SK-N-SH (cell line): ENCODE data around the gene SORL1. TPM values are rescaled to one million over a fixed set of nuclear protein-coding genes. Genes with fewer than 3 reads are reported as not detected.

Experiments
- CTCF ChIA-PET: fragments of 300-600, 350-600 bp; formaldehyde crosslinking; extraction: SDS; loops from one replicate; lab custom pipeline; 2021; lab: Yijun Ruan, JAX
- POLR2A ChIA-PET: fragments of 350-600 bp; sonication (Branson Sonifier 250); formaldehyde crosslinking; extraction: SDS; loops from one replicate; lab custom pipeline; 2020; ENCODE audit warnings: antibody characterized with exemption, inconsistent platforms; lab: Yijun Ruan, JAX
- DNase-seq: peaks from one replicate; pipeline ENCODE4 v3.0.0; 2012
- H2AFZ ChIP-seq: fragments of 200-600 bp; sonication (generic); 2 replicates; pipeline ENCODE4 v1.8.1; 2016; ENCODE audit warnings: antibody characterized with exemption, mild to moderate bottlenecking, low read depth
- H3F3A ChIP-seq: fragments of 200-600 bp; sonication (generic); replicated peaks from 2 replicates; pipeline ENCODE3; 2016; ENCODE audit warnings: antibody characterized with exemption, mild to moderate bottlenecking; ENCODE audit not compliant: insufficient read depth
- H3K27ac ChIP-seq, 2 experiments: fragments of 200-500 bp in 1 of 2; fragments of 200-600 bp in 1 of 2; sonication (Bioruptor generic) in 1 of 2; sonication (generic), shearing (Covaris generic) in 1 of 2; 2 replicates each; pipeline versions ENCODE4 v1.5.1 to v1.6.1; 2014 to 2016; ENCODE audit warnings: low read depth in 2 of 2, inconsistent platforms in 1 of 2, low read length in 1 of 2, mild to moderate bottlenecking in 1 of 2, mixed read lengths in 1 of 2
- H3K27me3 ChIP-seq: fragments of 200-600 bp; sonication (generic), shearing (Covaris generic); 2 replicates; pipeline ENCODE4 v1.6.1; 2016; ENCODE audit warnings: mixed run types; ENCODE audit not compliant: insufficient read depth
- H3K36me3 ChIP-seq, 2 experiments: fragments of 200-500 bp in 1 of 2; fragments of 200-600 bp in 1 of 2; sonication (Bioruptor generic) in 1 of 2; sonication (generic) in 1 of 2; replicated peaks in 1 of 2; 2 replicates each; pipeline versions ENCODE3 to v1.5.1; 2014 to 2016; ENCODE audit warnings: low read length in 1 of 2, mild to moderate bottlenecking in 1 of 2; ENCODE audit not compliant: insufficient read depth in 2 of 2, control insufficient read depth in 1 of 2
- H3K4me1 ChIP-seq, 2 experiments: fragments of 200-500 bp in 1 of 2; fragments of 200-600 bp in 1 of 2; sonication (Bioruptor generic) in 1 of 2; sonication (generic), shearing (Covaris generic) in 1 of 2; 2 replicates each; pipeline versions ENCODE4 v1.5.1 to v1.6.1; 2014 to 2016; ENCODE audit warnings: low read depth in 1 of 2, low read length in 1 of 2, mixed run types in 1 of 2; ENCODE audit not compliant: insufficient read depth in 2 of 2, control insufficient read depth in 1 of 2
- H3K4me2 ChIP-seq: fragments of 200-600 bp; sonication (generic), shearing (Covaris generic); 2 replicates; pipeline ENCODE4 v1.6.1; 2017; ENCODE audit warnings: mixed run types
- H3K4me3 ChIP-seq, 2 experiments: fragments of 200-500 bp in 1 of 2; fragments of 200-600 bp in 1 of 2; sonication (Bioruptor generic) in 1 of 2; sonication (generic), shearing (Covaris generic) in 1 of 2; 2 replicates each; pipeline versions ENCODE4 v1.5.1 to v1.8.1; 2014 to 2016; ENCODE audit warnings: low read depth in 2 of 2, inconsistent platforms in 1 of 2, low read length in 1 of 2, mild to moderate bottlenecking in 1 of 2, mixed read lengths in 1 of 2, moderate library complexity in 1 of 2
- H3K79me2 ChIP-seq: fragments of 200-600 bp; sonication (generic); 2 replicates; pipeline ENCODE4 v1.8.1; 2017; ENCODE audit warnings: mild to moderate bottlenecking; ENCODE audit not compliant: insufficient read depth
- H3K9ac ChIP-seq: fragments of 200-600 bp; sonication (generic); 2 replicates; pipeline ENCODE4 v1.6.1; 2017; ENCODE audit warnings: mixed run types
- H3K9me2 ChIP-seq: fragments of 200-600 bp; sonication (generic); 2 replicates; pipeline ENCODE4 v1.6.1; 2017; ENCODE audit warnings: mixed run types
- H3K9me3 ChIP-seq: fragments of 200-600 bp; sonication (generic); 2 replicates; pipeline ENCODE4 v1.6.1; 2017; ENCODE audit warnings: mixed run types, mild to moderate bottlenecking, moderate library complexity
- H4K20me1 ChIP-seq: fragments of 200-600 bp; sonication (generic); 2 replicates; pipeline ENCODE4 v1.6.1; 2017; ENCODE audit warnings: mild to moderate bottlenecking, mixed run types; ENCODE audit not compliant: insufficient read depth
- ELF1 ChIP-seq: IDR thresholded peaks from 2 replicates; pipeline ENCODE4 v1.4.0; 2012
- FOXJ3 ChIP-seq: sonication (generic); formaldehyde crosslinking; IDR thresholded peaks from 2 replicates; pipeline ENCODE4 v1.5.1; 2020; ENCODE audit warnings: mild to moderate bottlenecking, missing genetic modification reagents
- GATA2 ChIP-seq: sonication (generic); formaldehyde crosslinking; IDR thresholded peaks from 2 replicates; pipeline ENCODE4 v1.5.0; 2020; ENCODE audit warnings: mild to moderate bottlenecking, missing genetic modification reagents
- MEF2A ChIP-seq: IDR thresholded peaks from 2 replicates; pipeline ENCODE4 v1.4.0; 2012; ENCODE audit warnings: low read depth, borderline replicate concordance
- MXI1 ChIP-seq: IDR thresholded peaks from 2 replicates; pipeline ENCODE4 v1.6.1; 2012; ENCODE audit warnings: mild to moderate bottlenecking, low read depth, low read length, improper control_type of control experiment
- NFIC ChIP-seq: IDR thresholded peaks from 2 replicates; pipeline ENCODE4 v1.4.0; 2012; ENCODE audit warnings: borderline replicate concordance
- NRF1 ChIP-seq: IDR thresholded peaks from 2 replicates; pipeline ENCODE4 v1.6.1; 2012; ENCODE audit warnings: low read depth, mild to moderate bottlenecking, low read length
- POLR2AphosphoS5 ChIP-seq: IDR thresholded peaks from 2 replicates; pipeline ENCODE4 v1.6.1; 2012; ENCODE audit warnings: low read depth, low read length
- RAD21 ChIP-seq: IDR thresholded peaks from 2 replicates; pipeline ENCODE4 v1.6.1; 2012; ENCODE audit warnings: mild to moderate bottlenecking, low read length
- RXRA ChIP-seq: IDR thresholded peaks from 2 replicates; pipeline ENCODE4 v1.4.0; 2012; ENCODE audit warnings: low read depth, mild to moderate bottlenecking, borderline replicate concordance
- SIN3A ChIP-seq: IDR thresholded peaks from 2 replicates; pipeline ENCODE4 v1.6.1; 2012; ENCODE audit warnings: low read depth, mild to moderate bottlenecking, low read length, moderate library complexity, borderline replicate concordance
- SMC3 ChIP-seq: IDR thresholded peaks from 2 replicates; pipeline ENCODE4 v1.6.1; 2012; ENCODE audit warnings: low read depth, low read length, improper control_type of control experiment
- TAF1 ChIP-seq: IDR thresholded peaks from 2 replicates; pipeline ENCODE4 v1.6.1; 2012; ENCODE audit warnings: low read depth, mild to moderate bottlenecking, low read length, moderate library complexity, borderline replicate concordance
- TCF12 ChIP-seq: IDR thresholded peaks from 2 replicates; pipeline ENCODE4 v1.4.0; 2012
- TEAD4 ChIP-seq: IDR thresholded peaks from 2 replicates; pipeline ENCODE4 v1.4.0; 2012; ENCODE audit warnings: mild to moderate bottlenecking, borderline replicate concordance; ENCODE audit not compliant: insufficient read depth
- whole genome bisulfite sequencing: methylation state at CpG from one replicate; pipeline ENCODE4 v1.1.6; 2017; ENCODE audit warnings: low lambda C conversion rate; 5-methylcytosine and 5-hydroxymethylcytosine counted together
- polyA plus RNA-seq, 3 experiments: library from polyadenylated mRNA; depleted of rRNA; stranded (reverse); fragments of >200 nt; gene quantifications; 2 replicates each; pipeline ENCODE4 v1.2.3, GENCODE V29; 2012
- TF ChIP-seq, protein P1 (sequence below): IDR thresholded peaks from 2 replicates; pipeline ENCODE4 v1.4.0; 2012; ENCODE audit warnings: low read depth, borderline replicate concordance
- TF ChIP-seq, protein P2 (sequence below): fragments of 150-350 bp; IDR thresholded peaks from 2 replicates; pipeline ENCODE4 v1.6.1; 2016; ENCODE audit warnings: mild to moderate bottlenecking, low read depth, low read length
- TF ChIP-seq, protein P3 (sequence below): fragments of 150-350 bp; IDR thresholded peaks from 2 replicates; pipeline ENCODE4 v1.6.1; 2017; ENCODE audit warnings: antibody characterized with exemption, low read length, low read depth, borderline replicate concordance
- TF ChIP-seq, protein P4 (sequence below): fragments of 200-600 bp; sonication (generic); IDR thresholded peaks from 2 replicates; pipeline ENCODE4 v1.6.1; 2017; ENCODE audit warnings: antibody characterized with exemption, mild to moderate bottlenecking, moderate library complexity
- TF ChIP-seq, protein P5 (sequence below): IDR thresholded peaks from 2 replicates; pipeline ENCODE4 v1.4.0; 2012; ENCODE audit warnings: low read depth, borderline replicate concordance
- TF ChIP-seq, protein P6 (sequence below): IDR thresholded peaks from 2 replicates; pipeline ENCODE4 v1.4.0; 2012; ENCODE audit warnings: low read depth

The SORL1 gene
- polyA plus RNA-seq, 1 of the 3 experiments (the other 2 are of a cell fraction): 7.1 TPM

DNA sequence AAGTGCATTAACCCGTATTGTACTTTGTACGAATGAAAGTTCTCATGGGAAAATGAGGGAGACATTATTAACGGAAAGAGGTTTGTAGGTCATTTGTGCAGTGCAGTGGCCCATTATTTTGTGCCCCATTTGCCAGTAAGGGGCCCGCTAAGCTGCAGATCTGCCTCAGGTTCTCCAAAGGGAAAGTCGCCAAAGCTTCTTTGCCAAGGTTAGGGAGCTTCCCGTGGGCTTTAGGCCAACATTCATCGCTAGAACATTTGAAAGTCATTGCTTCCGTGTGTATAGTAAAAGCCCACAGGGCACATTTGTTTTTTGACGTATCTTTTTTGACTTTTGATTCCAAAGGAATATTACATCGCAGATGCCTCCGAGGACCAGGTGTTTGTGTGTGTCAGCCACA lies 61.7 kb downstream of the SORL1 start:
- CTCF ChIA-PET: interaction anchor here (0.8 kb wide), 1 partner anchor 7 kb away, joined by 3 read pairs; no protein-coding TSS in a partner anchor
- no peak overlapping the region for H3K4me3 ChIP-seq
- H2AFZ ChIP-seq: no peak overlapping the region
- H3K27me3 ChIP-seq: no peaks in the 10 kb centered on the region
- POLR2A ChIA-PET: no interaction called here
- TF ChIP-seq, protein P1, sequence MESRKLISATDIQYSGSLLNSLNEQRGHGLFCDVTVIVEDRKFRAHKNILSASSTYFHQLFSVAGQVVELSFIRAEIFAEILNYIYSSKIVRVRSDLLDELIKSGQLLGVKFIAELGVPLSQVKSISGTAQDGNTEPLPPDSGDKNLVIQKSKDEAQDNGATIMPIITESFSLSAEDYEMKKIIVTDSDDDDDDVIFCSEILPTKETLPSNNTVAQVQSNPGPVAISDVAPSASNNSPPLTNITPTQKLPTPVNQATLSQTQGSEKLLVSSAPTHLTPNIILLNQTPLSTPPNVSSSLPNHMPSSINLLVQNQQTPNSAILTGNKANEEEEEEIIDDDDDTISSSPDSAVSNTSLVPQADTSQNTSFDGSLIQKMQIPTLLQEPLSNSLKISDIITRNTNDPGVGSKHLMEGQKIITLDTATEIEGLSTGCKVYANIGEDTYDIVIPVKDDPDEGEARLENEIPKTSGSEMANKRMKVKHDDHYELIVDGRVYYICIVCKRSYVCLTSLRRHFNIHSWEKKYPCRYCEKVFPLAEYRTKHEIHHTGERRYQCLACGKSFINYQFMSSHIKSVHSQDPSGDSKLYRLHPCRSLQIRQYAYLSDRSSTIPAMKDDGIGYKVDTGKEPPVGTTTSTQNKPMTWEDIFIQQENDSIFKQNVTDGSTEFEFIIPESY: no peak
- TF ChIP-seq TCF12 (no peak), TEAD4 (no peak)
- no peaks in the 10 kb centered on the region for H3K9me3 ChIP-seq
- no peaks in the 10 kb centered on the region for H3K79me2 ChIP-seq
- no peak overlapping the region for H3K9ac ChIP-seq
- H3K4me2 ChIP-seq: no peak overlapping the region
- H4K20me1 ChIP-seq: no peaks in the 10 kb centered on the region
- no peak overlapping the region for H3K27ac ChIP-seq
- DNase-seq: no peak
- 89% methylated on average over 11 of the region's 11 CpGs for WGBS
- no peaks in the 10 kb centered on the region for H3F3A ChIP-seq
- no peaks in the 10 kb centered on the region for H3K4me1 ChIP-seq
- H3K36me3 ChIP-seq: no peaks in the 10 kb centered on the region
- no peaks in the 10 kb centered on the region for H3K9me2 ChIP-seq

DNA sequence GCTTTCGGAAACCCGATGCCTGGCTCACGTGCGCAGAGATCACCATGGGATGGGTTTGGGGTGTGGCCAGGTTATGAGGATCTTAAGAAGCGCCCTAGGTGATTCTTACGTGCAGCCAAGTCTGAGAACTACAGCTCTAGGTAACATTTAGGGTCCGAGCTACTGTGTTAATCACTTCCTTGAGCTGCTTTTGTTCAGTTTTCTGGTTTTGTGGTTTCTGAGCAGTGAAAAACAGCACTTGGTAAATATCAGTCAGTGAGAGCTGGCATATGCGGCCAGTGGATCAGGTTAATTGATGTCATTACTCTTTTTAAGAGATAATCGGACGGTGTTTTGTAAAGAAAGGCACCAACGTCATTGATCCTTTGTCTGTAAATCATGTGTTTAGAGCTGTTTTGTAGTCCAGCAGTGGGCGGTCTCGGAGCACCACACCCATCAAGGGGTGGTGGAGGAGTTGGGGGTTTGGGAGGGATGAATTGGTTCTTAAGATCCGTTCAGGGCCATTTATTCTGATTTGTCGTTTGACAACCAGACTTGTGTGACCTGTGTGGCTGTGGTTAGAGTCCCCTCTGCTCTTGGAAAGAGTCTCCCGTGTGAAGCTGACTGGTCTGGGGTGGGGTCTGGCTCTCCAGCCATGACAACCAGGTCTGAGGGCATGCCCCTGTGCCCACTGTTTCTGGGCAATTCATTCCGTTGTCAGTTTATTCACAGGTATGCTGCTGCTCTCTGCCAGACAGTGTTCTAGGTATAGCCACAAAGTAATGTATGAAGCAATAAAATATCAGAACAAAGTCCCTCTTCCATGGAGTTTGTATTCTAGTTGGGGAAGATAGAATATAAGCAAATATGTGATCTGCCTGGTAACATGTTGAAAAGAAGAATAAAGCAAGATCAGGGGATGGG lies 62.6 kb downstream of the SORL1 start:
- H3F3A ChIP-seq: no peaks in the 10 kb centered on the region
- H3K9ac ChIP-seq: no peak overlapping the region
- H4K20me1 ChIP-seq: no peaks in the 10 kb centered on the region
- no peak overlapping the region for H3K27ac ChIP-seq
- no peaks in the 10 kb centered on the region for H3K9me2 ChIP-seq
- ChIA-PET CTCF (no interaction called here), POLR2A (no interaction called here)
- no peaks in the 10 kb centered on the region for H3K79me2 ChIP-seq
- DNase-seq: no peak
- H3K27me3 ChIP-seq: no peaks in the 10 kb centered on the region
- H2AFZ ChIP-seq: no peak overlapping the region
- TF ChIP-seq, protein P2, sequence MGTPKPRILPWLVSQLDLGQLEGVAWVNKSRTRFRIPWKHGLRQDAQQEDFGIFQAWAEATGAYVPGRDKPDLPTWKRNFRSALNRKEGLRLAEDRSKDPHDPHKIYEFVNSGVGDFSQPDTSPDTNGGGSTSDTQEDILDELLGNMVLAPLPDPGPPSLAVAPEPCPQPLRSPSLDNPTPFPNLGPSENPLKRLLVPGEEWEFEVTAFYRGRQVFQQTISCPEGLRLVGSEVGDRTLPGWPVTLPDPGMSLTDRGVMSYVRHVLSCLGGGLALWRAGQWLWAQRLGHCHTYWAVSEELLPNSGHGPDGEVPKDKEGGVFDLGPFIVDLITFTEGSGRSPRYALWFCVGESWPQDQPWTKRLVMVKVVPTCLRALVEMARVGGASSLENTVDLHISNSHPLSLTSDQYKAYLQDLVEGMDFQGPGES: no peak
- TF ChIP-seq SMC3 (no peak), RAD21 (no peak), MXI1 (no peak), SIN3A (no peak), TAF1 (no peak), POLR2AphosphoS5 (no peak), TCF12 (no peak), MEF2A (no peak), RXRA (no peak), ELF1 (no peak), NRF1 (no peak), FOXJ3 (no peak), NFIC (no peak), GATA2 (CRISPR knock-in tag) (no peak)
- TF ChIP-seq, protein P3, sequence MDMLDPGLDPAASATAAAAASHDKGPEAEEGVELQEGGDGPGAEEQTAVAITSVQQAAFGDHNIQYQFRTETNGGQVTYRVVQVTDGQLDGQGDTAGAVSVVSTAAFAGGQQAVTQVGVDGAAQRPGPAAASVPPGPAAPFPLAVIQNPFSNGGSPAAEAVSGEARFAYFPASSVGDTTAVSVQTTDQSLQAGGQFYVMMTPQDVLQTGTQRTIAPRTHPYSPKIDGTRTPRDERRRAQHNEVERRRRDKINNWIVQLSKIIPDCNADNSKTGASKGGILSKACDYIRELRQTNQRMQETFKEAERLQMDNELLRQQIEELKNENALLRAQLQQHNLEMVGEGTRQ: no peak
- TF ChIP-seq, protein P4, sequence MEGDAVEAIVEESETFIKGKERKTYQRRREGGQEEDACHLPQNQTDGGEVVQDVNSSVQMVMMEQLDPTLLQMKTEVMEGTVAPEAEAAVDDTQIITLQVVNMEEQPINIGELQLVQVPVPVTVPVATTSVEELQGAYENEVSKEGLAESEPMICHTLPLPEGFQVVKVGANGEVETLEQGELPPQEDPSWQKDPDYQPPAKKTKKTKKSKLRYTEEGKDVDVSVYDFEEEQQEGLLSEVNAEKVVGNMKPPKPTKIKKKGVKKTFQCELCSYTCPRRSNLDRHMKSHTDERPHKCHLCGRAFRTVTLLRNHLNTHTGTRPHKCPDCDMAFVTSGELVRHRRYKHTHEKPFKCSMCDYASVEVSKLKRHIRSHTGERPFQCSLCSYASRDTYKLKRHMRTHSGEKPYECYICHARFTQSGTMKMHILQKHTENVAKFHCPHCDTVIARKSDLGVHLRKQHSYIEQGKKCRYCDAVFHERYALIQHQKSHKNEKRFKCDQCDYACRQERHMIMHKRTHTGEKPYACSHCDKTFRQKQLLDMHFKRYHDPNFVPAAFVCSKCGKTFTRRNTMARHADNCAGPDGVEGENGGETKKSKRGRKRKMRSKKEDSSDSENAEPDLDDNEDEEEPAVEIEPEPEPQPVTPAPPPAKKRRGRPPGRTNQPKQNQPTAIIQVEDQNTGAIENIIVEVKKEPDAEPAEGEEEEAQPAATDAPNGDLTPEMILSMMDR: no peak
- TF ChIP-seq, protein P5, sequence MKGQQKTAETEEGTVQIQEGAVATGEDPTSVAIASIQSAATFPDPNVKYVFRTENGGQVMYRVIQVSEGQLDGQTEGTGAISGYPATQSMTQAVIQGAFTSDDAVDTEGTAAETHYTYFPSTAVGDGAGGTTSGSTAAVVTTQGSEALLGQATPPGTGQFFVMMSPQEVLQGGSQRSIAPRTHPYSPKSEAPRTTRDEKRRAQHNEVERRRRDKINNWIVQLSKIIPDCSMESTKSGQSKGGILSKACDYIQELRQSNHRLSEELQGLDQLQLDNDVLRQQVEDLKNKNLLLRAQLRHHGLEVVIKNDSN: no peak
- TF ChIP-seq, protein P6, sequence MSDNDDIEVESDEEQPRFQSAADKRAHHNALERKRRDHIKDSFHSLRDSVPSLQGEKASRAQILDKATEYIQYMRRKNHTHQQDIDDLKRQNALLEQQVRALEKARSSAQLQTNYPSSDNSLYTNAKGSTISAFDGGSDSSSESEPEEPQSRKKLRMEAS: no peak
- H3K9me3 ChIP-seq: no peaks in the 10 kb centered on the region
- WGBS: 85% methylated on average over 14 of the region's 17 CpGs
- no peak overlapping the region for H3K4me3 ChIP-seq
- no peaks in the 10 kb centered on the region for H3K36me3 ChIP-seq
- H3K4me1 ChIP-seq: no peaks in the 10 kb centered on the region
- no peak overlapping the region for H3K4me2 ChIP-seq
